Measurements from ENCODE around the gene RANGAP1. TPM values are rescaled to one million over a fixed set of nuclear protein-coding genes. Genes with fewer than 3 reads are reported as not detected.

The RANGAP1 gene
- total and polyA plus RNA-seq, 2 of the 13 experiments (the other 11 are each of a cell fraction or from before 2014, with no cell fraction given), result 51.8 to 83.9 TPM

DNA sequence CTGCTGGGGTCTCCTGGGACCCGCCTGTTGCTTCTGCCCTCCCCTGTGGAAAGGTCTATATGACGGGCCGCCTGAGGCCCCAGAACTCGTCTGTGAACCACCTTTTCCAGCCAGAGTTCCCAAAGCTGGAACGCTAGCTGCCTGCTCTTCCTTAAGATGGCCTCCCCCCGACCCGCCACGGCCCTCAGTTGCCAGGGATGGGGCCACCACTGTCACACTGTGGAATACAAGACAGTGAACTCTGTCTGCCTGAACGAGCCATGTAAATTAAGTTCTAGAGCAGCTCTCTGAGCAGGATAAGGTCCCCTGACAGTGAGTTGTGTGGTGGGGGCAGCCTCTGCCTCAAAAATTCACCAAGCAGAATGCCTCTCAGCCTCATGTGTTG, 55.6 kb downstream of the RANGAP1 start (continued):
- TF ChIP-seq GATA4 (IDR thresholded peaks at IDR 0.05; ENCODE audit: borderline replicate concordance, low read depth) (no peak), TCF7L2 (IDR thresholded peaks at IDR 0.05; ENCODE audit: low read depth, low read length) (no peak), ZNF776 (CRISPR knock-in tag; IDR thresholded peaks at IDR 0.05) (no peak), ADNP (CRISPR knock-in tag; IDR thresholded peaks at IDR 0.05) (no peak), SOX13 (IDR thresholded peaks at IDR 0.05) (no peak), SOX13 (CRISPR knock-in tag; conservative IDR thresholded peaks at IDR 0.05 in 1 of 2, IDR thresholded peaks at IDR 0.05 in 1 of 2) (no peak), ELF3 (CRISPR knock-in tag; IDR thresholded peaks at IDR 0.05) (no peak), NCOA5 (CRISPR knock-in tag; IDR thresholded peaks at IDR 0.05) (no peak), RFXANK (CRISPR knock-in tag; IDR thresholded peaks at IDR 0.05) (no peak)
- TF ChIP-seq, protein P1, sequence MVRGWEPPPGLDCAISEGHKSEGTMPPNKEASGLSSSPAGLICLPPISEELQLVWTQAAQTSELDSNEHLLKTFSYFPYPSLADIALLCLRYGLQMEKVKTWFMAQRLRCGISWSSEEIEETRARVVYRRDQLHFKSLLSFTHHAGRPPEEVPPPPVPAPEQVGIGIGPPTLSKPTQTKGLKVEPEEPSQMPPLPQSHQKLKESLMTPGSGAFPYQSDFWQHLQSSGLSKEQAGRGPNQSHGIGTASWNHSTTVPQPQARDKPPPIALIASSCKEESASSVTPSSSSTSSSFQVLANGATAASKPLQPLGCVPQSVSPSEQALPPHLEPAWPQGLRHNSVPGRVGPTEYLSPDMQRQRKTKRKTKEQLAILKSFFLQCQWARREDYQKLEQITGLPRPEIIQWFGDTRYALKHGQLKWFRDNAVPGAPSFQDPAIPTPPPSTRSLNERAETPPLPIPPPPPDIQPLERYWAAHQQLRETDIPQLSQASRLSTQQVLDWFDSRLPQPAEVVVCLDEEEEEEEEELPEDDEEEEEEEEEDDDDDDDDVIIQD (CRISPR knock-in tag; IDR thresholded peaks at IDR 0.05; ENCODE audit: low read depth), result no peak
- TF ChIP-seq, protein P2, sequence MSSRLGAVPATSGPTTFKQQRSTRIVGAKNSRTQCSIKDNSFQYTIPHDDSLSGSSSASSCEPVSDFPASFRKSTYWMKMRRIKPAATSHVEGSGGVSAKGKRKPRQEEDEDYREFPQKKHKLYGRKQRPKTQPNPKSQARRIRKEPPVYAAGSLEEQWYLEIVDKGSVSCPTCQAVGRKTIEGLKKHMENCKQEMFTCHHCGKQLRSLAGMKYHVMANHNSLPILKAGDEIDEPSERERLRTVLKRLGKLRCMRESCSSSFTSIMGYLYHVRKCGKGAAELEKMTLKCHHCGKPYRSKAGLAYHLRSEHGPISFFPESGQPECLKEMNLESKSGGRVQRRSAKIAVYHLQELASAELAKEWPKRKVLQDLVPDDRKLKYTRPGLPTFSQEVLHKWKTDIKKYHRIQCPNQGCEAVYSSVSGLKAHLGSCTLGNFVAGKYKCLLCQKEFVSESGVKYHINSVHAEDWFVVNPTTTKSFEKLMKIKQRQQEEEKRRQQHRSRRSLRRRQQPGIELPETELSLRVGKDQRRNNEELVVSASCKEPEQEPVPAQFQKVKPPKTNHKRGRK (CRISPR knock-in tag; IDR thresholded peaks at IDR 0.05), result no peak

DNA sequence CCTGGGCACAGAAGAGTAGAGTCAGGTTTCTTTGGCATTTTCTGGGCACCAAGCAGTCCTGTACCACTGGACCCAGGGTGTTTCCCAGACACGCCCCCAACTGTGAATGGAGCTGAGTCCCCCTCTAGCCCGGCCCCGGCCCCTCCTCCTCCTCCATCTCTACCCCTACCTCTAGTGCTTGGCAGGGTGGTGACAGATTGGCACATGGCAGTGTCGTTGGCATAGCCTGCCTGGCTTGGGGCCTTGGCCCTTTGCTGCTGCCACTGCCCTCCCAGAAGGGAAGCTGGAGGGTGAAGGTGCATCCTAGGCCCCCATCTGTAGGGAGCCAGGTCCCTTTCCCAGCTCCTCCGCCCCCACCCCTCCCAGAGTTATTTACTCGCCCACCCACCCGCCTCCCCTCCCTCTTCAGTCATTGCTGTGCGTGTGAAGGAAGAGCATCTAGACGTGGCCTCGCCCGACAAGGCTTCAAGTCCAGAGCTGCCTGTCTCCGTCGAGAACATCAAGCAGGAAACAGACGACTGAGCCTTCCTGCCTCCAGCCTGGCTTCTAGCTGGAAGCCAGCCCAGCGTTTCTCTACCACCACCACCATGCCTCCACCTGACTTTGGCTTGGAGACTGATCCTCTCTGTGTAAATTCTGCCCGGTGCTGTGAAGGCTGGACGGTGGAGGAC, 56.1 kb downstream of the RANGAP1 start:
- TF ChIP-seq AGO2 (optimal IDR thresholded peaks at IDR 0.05; ENCODE audit: low read depth, low read length), result peak; percentile 9
- no peak for TF ChIP-seq PITX1 (CRISPR knock-in tag; IDR thresholded peaks at IDR 0.05)
- Histone ChIP-seq H3K4me2 (ENCODE audit: low read depth, low read length) (no peak overlapping the region), H3K27me3 (ENCODE audit: control insufficient read depth in 1 of 2, insufficient read depth in 2 of 2, low read length in 2 of 2) (no peaks in the 10 kb centered on the region), H3K9me3 (ENCODE audit: low read length) (no peaks in the 10 kb centered on the region), H3K4me1 (ENCODE audit: insufficient read depth, low read length) (peaks cover 5% of the 10 kb centered on the region), H3K79me2 (ENCODE audit: insufficient read depth, low read length) (no peaks in the 10 kb centered on the region), H2AFZ (ENCODE audit: low read length) (no peak overlapping the region), H3K4me3 (replicated peaks in 1 of 3; ENCODE audit: insufficient read depth in 1 of 3, low read depth in 2 of 3, low read length in 3 of 3) (no peak overlapping the region), H4K20me1 (ENCODE audit: insufficient read depth, low read length) (no peaks in the 10 kb centered on the region), H3K36me3 (replicated peaks in 1 of 2; ENCODE audit: control insufficient read depth in 1 of 2, insufficient read depth in 2 of 2, low read length in 2 of 2) (peaks cover 15% of the 10 kb centered on the region in 2 experiments; a peak in 3 of 5 replicates), H3K27ac (ENCODE audit: extremely low read length, insufficient read depth, low read length) (no peak overlapping the region), H3K9ac (ENCODE audit: insufficient read depth, low read depth, low read length) (no peak overlapping the region)
- FAIRE-seq (no peak), ATAC-seq (no peak), DNase-seq (ENCODE audit: low spot score) (no peak)
- ChIA-PET POLR2A (no interaction called here), CTCF (ENCODE audit: low intra/inter-chr PET ratio, low total read pairs) (no interaction called here)
- in situ Hi-C loops (cut with HindIII; ENCODE audit: extremely low pct_ligation_motif_present, low pct_unique_long_range_greater_than_20kb) (no loop called here), intact Hi-C loops (cut with micrococcal nuclease; ENCODE audit: unreplicated experiment) (no loop called here)
- BruUV-seq (replicated peaks), result no TSS peak
- WGBS (ENCODE audit: low lambda C conversion rate), result 97% methylated on average over 12 of the region's 17 CpGs
